T-helper 1 cell treated with Interleukin-12 subunit alpha and Interleukin-12 subunit beta and Interleukin-4 antibody, amounts not matched to agents 30 ng/mL and 1 ng/mL, for 36 hours (primary cell): ENCODE measurements around the gene SPATS1. TPM values are rescaled to one million over a fixed set of nuclear protein-coding genes. Genes with fewer than 3 reads are reported as not detected.
"Not testable (repeated sequence)": the region's sequence is repeated elsewhere in the genome, so short reads cannot be mapped to it uniquely, and the experiment has no call there.

ENCODE experiments used
- intact Hi-C: fragments of 100-400 bp; cut with micrococcal nuclease; formaldehyde crosslinking; loops from one replicate; pipeline ENCODE4 v1.15.1; 2024
- total RNA-seq: library from RNA; stranded (reverse); gene quantifications from 2 replicates; pipeline ENCODE4 v1.2.3, GENCODE V29; 2022

The SPATS1 gene
- total RNA-seq, 1 donor from 2014 or later: not detected

DNA sequence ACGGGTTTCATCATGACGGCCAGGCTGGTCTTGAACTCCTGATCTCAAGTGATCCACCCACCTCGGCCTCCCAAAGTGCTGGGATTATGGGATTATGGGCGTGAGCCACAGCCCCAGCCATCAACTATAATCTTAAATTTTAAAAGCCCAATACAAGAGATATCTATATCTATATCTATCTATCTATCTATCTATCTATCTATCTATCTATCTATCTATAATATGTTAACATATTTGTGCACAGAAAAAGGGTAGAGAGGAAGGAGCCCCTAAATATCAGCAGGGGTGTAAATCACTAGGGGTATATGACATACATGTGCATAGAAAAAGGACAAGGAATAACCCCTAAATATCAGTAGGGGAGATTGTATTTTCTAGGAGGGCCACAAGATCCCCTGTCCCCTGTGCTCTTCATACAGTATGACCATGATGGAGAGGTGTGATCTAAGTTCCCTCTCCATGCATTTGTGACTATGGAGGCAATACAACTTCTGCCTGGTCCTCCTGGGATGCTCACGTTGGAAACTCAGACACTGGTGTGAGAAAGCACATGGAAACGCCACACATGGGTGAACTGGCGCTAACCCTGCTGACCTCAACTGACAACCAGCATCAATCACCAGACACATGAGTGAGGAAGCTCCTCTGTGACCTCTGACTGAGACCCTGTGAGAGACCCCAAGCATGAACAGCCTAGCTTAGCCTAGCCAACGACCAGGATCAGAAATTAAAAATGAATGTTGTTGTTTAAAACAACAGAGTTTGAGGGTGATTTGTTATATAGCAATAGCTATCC is 1.2 kb upstream of the SPATS1 start:
- intact Hi-C loops: no loop called here

- intact Hi-C loops: no loop called here
Observed at GRCh38 chr6:44342052-44342451, 398 bp upstream of the SPATS1 start.

DNA sequence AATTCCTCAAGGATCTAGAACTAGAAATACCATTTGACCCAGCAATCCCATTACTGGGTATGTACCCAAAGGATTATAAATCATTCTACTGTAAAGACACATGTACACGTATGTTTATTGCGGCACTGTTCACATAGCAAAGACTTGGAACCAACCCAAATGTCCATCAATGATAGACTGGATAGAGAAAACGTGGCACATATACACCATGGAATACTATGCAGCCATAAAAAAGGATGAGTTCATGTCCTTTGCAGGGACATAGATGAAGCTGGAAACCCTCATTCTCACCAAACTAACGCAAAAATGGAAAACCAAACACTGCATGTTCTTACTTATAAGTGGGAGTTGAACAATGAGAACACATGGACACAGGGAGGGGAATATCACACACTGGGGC is 4.4 kb downstream of the SPATS1 start:
- intact Hi-C loops: not testable (repeated sequence)

GRCh38 chr6:44349904-44350649 is 7.6 kb downstream of the SPATS1 start:
- intact Hi-C loops: no loop called here

DNA sequence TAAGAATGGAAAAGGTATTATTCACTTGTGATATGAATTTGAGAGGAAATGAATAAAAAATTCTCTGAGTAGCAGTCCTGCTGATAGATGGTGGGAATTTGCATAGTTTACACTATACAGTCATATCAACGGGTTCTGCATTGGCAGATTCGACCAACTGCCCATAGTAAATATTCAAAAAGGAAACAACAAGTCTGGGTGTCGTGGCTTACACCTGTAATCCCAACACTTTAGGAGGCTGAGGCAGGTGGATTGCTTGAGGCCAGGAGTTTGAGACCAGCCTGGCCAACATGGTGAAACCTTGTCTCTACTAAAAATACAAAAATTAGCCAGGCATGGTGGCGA is 8.2 kb downstream of the SPATS1 start:
- intact Hi-C loops: not testable (repeated sequence)

GRCh38 chr6:44352259-44352658 is 9.8 kb downstream of the SPATS1 start:
- intact Hi-C loops: no loop called here

DNA sequence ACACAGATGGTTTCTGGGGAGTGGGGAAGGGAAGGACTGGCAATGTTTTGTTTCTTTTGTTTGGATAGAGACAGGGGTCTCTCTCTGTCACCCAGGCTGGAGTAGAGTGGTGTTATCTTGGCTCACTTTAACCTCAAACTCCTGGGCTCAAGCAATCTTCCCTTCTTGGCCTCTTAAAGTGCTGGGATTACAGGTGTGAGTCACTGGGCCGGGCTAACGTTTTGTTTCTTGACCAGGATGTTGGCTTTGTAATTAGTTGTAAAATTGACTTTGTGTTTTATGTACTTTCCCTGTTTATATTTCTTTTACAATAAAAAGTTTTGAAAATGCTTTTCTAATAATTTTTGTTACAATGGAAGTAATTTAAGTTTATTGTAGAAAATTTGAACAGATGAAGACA is 10.9 kb downstream of the SPATS1 start:
- intact Hi-C loops: no loop called here

DNA sequence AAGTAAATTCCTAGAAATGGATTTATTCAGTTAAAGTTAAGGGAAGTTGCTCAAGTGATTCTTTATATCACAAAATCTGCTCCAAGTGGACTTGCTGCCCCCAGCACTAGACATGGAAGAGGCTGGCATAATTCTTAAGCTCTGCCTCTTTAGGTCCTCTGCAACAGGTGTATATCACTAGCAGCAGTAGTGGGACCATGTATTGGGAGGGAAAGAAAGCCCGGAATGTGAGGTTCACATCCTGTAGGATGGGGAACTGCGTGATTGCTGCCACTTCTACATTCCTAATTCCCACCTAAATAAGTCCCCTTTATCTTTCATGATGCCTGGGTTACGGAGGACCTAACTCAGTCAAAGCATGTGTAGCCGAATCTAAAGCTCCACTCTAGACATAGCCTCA is 13.2 kb downstream of the SPATS1 start:
- intact Hi-C loops: no loop called here

DNA sequence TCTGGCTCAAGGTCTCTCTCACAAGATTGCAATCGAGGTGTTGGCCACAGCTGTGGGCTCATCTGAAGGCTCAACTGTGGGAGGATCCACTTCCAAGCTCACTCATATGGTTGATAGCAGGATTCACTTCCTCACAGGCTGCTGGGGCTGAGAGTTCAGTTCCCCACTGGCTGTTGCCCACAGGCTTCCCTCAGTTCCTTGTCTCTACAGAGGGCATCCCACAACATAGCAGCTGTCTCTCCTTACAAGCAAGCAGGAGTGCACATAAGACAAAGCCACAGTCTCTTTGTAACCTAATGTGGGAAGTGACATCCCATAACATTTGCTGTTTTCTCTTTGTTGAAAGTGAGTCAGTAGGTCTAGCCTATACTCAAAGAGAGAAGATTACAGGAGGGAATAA is 14.0 kb downstream of the SPATS1 start:
- intact Hi-C loops: no loop called here

DNA sequence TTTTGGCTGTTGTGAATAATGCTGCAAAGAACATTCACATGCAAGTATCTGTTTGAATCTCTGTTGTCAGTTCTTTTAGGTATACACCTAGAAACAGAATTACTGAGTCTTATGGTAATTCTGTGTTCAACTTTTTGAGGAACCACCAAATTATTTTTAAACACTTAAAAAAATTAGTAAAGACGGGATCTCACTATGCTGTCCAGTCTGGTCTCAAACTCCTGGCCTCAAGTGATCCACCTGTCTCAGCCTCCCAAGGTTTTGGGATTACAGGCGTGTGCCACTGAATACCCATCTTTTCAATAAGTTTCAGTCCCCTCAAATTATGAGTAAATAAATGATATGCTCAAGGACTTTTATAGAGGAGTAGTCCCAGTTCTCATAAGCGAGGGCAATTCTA is 17.5 kb downstream of the SPATS1 start:
- intact Hi-C loops: no loop called here

DNA sequence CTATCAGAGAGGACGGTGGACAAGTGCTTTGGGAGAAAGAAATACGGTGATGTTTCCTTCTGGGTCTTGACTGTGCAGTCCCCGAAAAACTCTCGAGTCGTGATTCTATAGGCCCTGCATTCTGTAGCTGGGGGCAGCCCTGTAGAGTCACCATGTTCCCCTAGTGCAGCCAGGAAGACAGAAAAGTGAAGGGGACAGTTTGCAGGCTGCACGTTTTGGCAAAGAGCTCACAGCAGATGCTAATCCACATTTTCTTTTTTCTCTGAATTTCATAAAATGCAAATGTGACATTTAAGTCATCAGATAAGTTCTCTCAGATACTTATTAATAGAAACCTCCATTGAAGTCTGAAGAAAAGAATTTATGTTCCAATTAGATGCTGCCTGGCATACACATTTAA is 19.5 kb downstream of the SPATS1 start:
- intact Hi-C loops: no loop called here

DNA sequence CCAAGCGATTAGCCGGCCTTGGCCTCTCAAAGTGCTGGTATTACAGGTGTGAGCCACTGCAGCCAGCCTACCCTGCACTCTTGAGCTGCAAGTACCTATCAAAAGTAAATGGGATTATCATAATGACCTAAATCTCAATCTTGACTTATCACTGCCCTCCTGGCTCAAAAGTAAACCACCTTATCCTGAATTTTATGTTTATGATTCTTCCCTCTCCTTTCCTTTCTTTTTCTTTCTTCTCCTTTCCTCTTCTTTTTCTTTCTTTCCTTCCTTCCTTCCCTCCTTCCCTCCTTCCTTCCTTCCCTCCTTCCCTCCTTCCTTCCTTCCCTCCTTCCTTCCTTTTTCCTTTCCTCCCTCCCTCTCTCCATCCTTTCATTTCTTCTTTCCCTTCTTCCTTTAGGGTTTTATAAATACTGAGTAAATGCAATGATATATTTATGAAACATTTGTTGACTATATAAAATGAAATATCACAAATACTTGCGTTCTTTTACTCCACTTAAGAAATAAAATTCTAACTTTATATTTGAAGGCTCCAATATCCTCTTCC is 21.0 kb downstream of the SPATS1 start:
- intact Hi-C loops: no loop called here

DNA sequence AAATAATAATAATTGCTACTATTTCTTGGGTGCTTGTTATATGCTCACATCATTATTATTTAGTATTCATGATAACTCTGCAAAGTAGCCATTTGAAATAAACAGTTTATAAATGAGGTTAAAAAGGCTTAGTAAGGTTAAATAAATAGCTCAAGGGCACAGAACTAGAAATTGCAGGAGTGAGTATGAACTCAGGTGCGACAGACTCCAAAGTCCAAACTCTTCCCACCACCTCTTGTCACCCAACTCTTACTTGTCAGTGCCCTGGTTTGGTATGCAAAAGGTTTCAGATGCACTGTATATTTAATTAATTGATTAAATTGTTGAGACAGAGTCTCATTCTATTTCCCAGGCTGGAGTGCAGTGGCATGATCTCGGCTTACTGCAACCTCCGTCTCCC is 24.3 kb downstream of the SPATS1 start:
- intact Hi-C loops: no loop called here

GRCh38 chr6:44367681-44368080 is 25.2 kb downstream of the SPATS1 start:
- intact Hi-C loops: no loop called here

DNA sequence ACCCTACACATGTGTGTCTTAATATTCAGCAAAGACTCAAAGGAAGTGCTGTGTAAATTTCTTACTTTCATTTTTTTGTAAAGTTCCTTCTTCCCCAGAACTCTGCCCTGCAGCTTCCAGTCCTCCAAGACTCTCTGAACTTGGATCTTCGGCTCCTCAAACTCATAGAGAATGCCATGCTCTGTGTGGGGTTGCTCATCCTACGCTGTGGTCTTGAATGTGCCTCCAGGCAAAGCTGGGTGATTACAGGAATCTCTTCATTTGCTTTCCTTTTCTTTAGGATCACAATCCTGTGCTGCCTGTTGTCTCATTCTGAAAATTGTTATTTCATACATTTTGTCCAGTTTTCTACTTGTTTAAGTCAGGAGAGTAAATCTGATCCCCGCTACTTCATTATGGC is 30.6 kb downstream of the SPATS1 start:
- intact Hi-C loops: no loop called here

GRCh38 chr6:44373787-44374186 is 31.3 kb downstream of the SPATS1 start:
- intact Hi-C loops: no loop called here

DNA sequence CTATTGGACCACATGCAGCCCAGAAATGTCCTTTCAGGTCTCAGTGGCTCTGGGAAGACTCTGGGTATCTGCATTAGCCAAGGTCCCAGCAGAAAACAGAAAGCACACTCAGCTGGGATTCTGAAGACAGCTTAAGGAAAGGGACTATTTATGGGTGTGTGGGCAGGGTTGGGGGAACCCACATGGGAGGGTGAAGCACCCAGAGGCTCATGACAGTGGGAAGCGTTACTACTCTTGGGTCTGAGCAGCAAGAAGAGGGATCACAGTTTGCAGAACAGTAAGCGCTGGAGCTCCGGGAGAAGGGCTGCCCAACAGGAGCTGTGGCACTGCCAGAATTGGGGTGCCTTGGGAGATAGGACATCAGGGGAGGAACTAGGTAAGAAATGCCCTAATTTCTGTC is 32.6 kb downstream of the SPATS1 start:
- intact Hi-C loops: no loop called here

- intact Hi-C loops: no loop called here
Observed at GRCh38 chr6:44377484-44377883, 35.0 kb downstream of the SPATS1 start.

DNA sequence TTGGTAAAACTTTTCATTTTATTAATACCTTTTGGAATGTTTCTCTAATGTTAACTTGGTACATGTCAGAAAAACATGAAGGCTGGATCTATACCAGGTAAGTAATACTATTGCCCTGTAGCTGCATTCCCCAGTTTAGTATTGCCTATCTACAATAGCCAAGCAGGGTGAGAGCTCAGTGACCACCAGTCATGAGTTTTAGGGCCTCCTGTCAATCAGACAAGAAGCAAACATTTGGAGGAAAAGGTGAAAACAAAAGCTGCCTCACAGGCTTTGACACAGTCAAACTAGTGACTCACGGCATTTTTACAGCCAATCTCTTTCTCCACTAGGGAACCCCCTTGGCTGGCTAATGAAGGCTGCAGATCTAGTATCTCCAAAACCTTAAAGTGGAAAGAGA is 35.5 kb downstream of the SPATS1 start:
- intact Hi-C loops: no loop called here

DNA sequence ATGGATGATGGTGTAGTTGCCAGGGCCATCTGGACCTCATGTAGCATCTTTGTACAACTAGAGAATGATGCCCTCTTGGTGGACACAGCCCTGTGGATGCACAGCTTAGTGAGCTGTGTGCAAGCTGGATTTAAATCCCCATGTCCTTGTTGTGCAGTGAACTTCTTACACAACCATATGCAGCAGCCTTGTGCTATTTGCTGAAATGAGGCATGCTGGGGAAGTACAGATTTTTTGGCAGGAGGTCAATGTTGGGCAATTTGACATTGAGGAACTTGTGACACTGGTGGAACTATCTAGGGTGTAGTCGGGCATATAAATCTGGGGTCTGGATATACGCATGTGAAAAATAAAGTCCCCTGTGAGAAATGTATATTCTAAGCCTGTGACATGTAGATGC is 39.3 kb downstream of the SPATS1 start:
- intact Hi-C loops: no loop called here

GRCh38 chr6:44386364-44386928 is 44.0 kb downstream of the SPATS1 start:
- intact Hi-C loops: loop anchor here (2.0 to 5.0 kb wide), 8 partner anchors 140 to 1824 kb away; partner anchors contain the start of genes GTPBP2, HSP90AB1, POLH and POLR1C

DNA sequence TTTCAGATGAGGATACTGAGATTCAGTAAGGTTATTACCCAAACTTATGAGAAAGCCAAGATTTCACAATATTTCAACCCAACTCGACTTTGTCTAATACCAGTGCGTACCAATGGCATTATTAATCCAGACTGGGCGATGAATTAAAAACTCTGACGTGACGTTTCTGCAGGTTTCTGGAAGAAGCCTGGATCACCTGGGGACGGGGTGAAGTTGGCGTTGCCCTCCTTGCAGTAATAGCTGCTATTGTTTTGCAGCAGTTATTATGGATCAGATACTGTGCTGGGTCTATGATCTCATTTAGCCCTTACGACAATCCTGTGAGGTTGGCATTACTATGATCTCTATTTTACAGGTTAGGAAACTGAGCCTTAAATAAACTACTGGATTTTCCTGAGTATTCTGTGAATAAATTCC is 44.5 kb downstream of the SPATS1 start:
- intact Hi-C loops: loop anchor here (1.0 to 5.0 kb wide), 12 partner anchors 74 to 1825 kb away; partner anchors contain the start of genes AARS2, GTPBP2, HSP90AB1 and MRPL14
